ENCODE results near the gene PCDH15.

- no peak for TF ChIP-seq CTCF (IDR thresholded peaks at IDR 0.05)
- no peak for TF ChIP-seq POLR2A (IDR thresholded peaks at IDR 0.05)
Measured at GRCh38 chr10:54797636-54798321, 3.3 kb downstream of the PCDH15 start.

All from esophagus squamous epithelium (tissue), 4 donors.